NOMO-1 treated with DMSO at 0.1 percent for 48 hours (cell line): ENCODE results near the gene SNRPD2.

Source experiments
- DNase-seq: peaks from one replicate; lab custom pipeline; 2025; ENCODE audit not compliant: unreplicated experiment; lab: John Stamatoyannopoulos, UW

Gene SNRPD2

DNA sequence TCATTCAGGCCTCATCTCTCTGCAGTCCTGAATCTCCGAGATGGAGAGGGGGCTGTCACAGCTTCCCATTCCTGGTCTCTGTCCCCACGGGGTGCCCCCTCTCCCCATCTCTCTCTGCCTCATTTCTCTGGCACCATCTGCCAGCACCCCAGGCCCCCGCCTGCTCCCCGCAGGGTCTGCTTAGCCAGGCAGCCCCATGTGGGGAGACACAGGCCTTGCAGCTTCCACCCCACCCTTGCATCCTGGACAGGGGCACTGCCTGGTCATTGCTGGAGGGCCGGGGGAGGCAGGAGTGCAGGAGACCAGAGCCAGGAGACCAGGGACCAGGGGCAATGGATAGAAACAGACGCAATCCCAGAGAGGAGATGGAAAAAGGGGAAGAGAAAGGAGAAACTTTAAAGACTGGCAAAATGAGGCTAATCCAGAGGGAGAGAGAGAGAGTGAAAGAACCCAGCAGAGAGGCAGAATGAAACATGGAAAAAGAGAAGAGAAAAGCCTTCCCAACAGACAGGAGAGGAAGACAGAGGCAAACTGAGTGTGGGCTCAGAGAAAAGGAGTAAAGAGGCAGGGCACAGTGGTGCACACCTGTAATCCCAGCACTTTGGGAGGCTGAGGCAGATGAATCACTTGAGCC lies 32.5 kb downstream of the SNRPD2 start:
- no peak for DNase-seq

DNA sequence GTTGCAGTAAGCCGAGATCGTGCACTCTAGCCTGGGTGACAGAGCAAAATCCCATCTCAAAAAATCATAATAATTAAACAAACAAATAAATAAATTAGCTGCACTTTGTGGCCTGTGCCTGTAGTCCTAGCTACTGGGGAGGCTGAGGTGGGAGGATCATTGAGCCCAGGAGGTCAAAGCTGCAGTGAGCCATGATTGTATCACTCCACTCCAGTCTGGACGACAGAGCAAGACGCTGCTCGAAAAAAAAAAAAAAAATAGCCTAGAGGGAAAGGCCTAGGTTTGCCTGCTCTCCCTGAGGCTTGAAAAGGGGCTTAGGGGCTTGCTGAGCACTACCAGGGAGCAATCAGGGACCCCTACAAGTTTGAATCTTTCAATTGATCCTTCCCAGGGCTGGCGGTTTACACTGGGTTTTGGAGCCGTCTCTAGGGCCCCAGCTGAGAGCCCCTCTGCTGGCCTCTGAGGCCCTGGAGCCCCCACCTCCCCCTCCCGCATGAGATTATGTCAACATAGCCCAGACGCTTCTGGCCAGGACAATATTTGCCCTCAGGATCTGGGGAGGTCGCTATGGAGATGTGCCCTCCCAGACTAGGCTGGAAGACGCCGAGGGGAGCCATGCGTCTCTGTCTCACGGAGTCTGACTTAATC lies 34.1 kb downstream of the SNRPD2 start:
- no peak for DNase-seq

DNA sequence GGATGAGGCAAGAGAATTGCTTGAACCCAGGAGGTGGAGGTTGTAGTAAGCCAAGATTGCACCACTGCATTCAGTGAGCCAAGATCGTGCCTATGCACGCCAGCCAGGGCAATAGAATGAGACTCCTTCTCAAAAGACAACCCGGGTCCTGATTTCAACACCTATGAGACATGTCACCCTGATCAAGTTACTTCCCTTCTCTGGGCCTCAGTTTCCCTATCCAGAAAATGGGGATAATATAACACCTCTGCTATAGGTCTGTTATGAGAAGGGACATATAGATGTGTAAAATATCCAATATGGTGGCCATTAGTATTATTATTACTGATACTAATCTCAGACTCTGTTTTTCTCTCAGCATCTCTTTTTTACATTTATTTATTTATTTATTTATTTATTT lies 36.7 kb downstream of the SNRPD2 start:
- DNase-seq, result no peak

DNA sequence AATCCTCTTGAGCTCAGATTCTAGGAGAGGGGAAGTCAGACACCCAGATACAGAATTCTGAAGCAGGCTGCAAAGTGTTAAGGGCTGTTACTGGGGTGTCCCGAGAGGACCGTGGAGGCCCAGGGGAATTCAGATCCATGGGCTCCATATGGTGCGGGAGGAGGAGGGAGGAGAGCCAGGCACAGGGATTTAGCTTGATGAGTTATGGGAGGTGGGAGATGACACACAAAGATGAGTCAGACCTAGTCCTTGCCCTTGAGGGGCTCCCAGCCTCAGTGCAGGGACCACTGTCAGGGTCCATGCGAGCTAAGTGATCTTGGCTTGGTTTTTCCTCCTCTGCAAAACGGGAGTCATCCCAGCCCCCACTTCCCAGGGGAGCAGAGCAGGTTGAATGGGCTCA lies 38.1 kb downstream of the SNRPD2 start:
- DNase-seq, result no peak

DNA sequence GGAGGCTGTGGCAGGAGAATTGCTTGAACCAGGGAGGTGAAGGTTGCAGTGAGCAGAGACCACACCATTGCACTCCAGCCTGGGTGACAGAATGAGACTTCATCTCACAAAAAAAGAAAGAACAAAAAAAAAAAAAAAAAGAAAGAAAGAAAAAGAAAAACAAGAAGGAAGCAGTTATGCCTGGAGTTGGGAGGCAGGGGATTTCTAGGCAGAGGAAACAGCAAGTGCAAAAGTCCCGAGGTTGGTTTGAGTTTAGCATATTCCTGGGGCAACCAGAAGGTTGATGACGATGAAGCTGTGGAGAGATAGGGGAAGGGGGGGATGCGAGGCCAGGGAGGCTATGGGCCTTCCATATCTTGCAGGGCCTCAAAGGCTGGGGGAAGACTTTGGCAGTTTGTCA lies 41.0 kb downstream of the SNRPD2 start:
- no peak for DNase-seq

DNA sequence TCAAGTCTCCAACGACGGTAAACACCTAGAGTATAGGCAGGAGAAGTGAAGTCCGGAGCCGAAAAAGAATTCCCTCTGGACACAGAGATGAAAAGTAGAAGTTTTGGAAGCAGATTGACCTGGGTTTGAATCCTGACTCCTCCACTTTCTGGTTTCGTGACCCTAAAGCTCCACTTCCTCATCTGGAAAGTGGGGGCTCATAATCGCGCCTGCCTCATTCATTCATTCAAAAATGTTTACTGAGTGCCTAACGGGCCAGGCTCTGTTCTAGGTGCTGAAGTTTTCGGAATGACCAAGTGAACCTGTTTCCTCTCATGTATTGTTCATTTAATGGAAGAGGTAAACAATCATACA lies 45.4 kb downstream of the SNRPD2 start:
- no peak for DNase-seq

DNA sequence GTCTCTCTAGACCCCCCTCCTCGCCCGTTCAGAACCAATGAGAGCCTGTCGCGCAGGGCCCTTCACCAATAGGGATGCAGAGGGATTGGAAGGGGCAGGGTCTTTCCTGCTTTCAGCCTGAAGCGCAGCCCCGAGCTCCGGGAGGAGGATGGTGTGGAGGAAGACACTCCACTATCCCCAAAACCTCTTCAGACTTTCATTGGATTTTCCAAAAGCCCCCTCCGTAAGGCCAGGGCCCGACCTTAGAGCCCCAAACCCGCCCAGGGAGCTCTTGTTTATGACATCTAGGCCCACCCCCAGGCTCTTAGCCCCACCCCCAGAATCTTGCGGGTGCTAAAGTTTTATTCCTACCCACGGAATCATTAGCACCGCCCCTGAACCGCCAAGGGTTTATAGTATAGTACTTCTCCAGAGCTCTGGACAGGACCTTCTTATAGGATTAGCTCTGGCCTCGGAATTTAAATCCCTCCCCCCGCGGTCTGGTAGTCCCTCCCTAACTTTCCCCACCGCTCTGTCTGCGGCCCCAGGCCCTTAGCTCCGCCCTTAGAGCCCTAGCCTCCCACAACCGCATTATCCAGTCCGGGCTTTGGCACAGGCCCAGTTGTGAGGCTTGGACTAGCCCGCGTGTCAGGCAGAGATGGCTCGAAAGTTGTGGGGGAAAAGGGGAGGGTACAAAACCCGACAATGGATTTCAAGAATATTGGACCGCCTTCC lies 46.0 kb downstream of the SNRPD2 start:
- DNase-seq, result no peak

DNA sequence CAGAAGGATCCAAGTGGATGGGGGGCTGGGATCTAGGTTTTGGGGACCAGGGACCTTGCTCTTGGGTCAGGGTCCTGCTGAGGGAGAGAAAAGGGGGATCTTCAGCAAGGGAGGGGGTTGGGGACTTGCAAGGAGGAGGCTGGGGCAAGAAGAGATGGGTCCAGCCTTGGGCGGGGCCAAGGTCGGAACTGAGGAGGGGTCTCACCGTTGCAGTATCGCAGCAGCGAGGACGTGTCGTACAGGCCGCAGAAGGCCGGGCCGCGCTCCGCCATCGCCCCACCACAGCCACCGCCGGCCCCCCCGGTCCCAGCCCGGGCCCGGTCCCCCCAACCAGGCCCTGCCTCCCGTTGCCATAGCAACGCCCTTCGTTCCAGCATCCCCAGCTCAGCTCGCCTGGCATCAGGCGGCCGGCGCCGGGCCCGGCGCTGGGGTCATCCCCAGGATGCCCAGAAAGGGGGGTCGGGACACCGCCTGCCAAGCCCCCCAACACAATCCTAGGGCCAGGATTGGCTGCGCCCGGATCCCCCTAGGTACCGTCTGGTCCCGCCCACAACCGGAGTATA lies 46.6 kb downstream of the SNRPD2 start:
- no peak for DNase-seq

DNA sequence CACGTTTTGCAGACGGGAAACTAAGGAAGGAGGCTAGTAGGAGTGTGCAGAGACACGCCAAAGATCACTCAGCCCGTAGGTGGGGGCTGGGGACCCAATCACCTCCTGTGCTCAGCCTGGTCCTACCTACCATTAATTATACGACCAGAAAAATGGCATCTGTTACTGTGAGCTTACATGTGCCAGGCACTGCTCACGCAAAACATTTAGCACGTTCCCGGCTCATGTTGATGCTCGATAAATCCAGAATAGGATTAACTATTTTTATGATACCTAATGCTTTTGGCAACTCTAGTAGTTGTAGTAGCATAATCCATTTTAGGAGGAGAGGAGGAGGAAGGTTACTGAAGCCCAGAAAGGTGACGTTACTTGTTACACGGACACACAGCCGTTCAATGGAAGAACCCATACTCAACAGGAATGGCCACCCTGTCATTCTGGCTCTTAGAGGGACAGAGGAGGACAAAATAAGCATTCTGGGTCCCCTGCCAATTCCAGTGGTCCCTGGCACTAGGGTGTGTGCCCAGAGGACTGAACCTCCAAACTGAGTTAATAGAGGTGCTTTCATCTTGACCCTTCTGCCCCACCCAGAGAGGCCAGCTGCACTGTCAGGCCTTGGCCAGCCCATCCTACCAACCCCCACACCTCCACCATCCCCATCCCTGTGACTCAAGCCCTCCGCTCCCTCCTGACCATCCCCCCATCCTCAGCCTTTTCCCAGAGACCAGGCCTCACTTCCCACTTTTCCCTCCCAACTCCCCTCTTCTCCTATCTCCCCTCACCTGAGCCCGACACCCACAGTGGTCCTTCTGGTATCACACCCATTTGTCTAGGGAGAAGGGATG lies 47.6 kb downstream of the SNRPD2 start:
- no peak for DNase-seq

DNA sequence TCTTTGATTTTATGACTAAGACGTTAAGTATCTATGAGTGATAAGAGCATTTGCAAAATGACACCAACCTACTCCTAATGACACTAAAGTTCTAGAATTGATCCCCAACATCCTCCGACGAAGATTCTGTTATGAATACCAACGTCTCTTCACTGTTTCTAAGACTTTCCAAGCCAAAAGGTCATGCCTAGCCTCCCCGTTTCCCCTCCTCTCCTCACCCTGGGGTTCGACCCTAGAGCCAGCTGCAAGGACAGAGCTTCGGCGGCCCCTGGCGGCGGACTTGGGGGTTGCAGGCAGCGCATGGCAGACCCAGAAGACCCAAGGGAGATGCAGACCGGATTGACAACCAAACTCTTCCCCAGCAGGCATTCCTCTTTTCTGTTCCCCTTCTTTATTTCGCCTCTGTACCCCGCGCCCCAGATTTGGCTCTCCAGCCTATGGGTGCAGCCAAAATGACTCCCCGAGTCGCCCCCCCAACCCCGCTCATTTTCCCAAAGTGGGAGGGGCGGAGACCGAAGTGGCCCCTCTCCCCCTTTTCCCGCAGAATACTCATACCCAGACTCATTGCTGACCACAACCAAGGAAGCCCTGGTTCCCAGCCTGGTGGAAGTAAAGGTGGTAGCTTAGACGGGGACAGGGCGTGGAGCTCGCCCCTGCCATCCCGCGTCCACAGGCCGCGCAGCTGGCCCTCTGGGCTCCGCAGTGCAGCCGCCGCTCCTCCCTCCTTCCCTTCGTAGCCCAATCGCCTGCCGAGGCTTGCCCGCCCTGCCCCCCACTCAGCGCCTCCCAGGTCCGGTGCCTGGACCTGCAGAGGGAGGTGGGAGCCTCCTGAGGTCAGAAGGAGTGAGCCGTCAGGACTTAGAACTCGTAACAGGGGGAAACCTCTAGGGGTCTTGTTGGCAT lies 48.5 kb downstream of the SNRPD2 start:
- DNase-seq, result peak; percentile 83

DNA sequence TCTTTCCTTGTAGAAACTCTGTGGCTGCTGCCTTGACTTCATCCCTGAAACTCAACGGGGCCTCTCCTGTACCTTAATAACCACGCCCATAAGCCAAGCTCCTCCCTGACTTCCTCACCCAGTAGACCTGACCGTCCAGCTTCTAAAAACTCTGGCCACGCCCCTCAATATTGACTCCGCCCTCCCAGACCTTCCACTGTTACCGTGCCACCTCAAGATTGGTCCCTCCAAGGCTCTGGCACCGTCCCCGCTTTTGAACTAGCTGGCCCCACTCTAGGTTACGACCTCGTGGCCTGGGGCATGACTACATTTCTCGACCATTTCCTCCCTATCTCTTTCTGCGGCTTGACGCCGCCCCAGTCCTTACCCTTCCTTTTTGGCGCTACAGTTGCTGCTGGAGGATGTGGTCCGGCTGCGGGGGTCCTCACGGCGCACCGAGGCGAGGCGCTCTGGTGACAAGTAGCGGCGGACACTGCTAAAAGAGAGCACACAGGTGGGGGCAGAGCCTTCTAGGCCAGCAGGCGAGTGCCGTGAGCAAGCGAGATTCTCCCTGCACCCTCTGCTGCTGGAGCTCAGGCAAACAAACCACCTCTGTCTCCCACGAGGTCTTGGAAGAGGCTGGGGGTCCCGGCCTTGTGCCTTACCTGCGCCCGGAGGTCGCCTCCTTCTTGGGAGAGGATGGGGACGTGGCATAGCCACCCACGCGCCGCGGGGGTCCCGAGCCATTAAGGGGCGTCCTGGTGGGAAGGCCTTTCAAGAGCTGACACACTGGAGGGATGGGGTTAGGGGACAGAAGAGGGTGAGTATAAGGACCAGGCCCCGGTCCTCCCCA lies 50.3 kb downstream of the SNRPD2 start:
- DNase-seq, result peak; percentile 93

DNA sequence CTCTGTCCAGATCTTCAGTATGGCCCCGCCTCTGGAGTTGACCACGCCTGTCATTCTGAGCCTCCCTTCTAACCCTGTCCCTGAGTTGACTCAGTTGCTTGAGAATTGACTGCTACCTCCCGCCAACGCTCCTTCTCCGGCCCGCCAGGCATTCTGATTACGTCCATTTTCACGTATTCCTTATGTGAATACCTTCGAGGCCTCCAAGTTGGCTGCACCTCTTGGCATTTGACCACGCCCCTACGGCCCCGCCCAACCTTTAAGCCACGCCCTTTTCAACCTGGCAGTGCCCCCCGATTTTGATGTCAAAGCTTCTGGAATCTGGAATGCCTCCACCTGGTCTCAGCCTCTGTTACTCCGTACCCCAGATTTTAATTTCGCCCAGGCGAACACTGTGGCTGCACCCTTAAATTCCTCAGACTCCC lies 50.9 kb downstream of the SNRPD2 start:
- DNase-seq, result no peak

DNA sequence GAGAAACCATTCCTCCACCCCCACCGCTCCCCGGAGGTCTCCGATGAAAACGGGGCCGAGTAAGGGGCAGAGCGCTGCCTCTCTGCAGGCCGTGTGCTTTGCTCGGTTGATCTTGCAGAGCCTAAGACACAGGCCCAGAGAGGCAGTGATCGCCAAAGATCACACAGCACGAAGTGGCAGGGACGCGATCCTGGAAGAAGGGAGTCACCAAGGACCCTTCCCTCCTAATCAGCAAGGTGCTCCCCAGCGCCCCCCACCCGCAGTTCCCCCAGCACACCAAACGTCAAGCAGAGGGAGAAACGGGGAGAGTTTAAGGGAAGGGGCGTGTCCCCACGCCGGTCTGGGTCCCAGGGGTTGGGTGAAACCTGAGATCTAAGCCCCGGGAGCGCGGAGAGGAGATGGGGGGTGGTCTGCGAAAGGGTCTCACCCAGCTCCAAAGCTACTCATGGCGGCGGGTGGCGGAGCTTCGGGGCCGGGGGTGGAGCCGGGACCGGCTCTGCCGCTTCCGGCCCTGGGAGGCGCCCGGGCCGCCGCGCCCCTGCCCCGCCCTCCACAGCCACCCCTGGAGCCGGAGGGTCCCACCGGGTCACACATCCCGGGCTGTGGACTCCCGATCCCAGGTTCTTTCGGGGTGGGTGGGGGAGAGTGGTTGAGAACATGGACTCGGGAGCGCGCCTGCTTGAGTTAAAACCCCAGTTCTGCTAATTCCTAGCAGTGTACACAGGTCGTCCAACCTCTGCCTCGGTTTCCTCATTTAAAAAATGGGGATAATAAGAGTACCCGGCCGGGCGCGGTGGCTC lies 52.6 kb downstream of the SNRPD2 start, which contains the start of gene EML2:
EML2 (minus strand) TSS at position 468 of the 800 bp plus-strand sequence; CDS start at position 447, 21 bp downstream.
- DNase-seq, result no peak

DNA sequence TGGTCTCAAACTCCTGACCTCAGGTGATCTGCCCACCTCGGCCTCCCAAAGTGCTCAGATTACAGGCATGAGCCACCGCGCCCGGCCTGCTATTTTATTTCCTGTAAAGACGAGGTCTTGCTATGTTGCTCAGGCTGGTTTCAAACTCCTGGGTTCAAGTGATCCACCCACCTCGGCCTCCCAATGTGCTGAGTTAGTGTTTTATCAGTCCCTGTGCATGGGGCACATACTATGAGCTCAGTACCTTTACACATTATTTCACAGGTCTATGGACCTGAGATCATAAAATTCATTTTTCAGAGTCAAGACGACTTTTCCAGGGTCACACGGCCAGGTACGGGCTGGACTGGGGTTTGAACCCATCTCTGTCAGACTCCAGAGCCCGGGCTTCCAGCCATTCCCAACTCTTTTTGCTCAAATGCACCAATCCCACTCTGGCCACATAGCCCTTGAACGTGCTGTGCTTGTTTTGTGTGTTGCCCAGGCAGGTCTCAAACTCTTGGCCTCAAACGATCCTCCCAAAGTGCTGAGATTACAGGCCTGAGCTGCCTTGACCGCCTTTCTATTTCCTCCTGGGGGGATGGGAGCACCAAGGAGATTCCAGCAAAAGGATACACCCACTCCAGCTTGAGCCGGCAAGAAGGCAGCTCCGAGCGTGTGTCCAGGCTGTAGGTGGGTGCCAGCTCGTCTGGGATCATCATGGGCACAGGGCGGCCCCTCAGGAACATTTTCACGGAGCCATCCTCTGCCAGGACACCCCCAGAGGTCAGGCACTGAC lies 53.7 kb downstream of the SNRPD2 start:
- no peak for DNase-seq
